ENCODE measurements around the gene TH. TPM values are rescaled to one million over a fixed set of nuclear protein-coding genes. Genes with fewer than 3 reads are reported as not detected.

Gene TH
- total and polyA plus RNA-seq, 2 of the 8 experiments (the other 6 are each of a cell fraction or from before 2014, with no cell fraction given) = 0.09 TPM; not detected in 1

DNA sequence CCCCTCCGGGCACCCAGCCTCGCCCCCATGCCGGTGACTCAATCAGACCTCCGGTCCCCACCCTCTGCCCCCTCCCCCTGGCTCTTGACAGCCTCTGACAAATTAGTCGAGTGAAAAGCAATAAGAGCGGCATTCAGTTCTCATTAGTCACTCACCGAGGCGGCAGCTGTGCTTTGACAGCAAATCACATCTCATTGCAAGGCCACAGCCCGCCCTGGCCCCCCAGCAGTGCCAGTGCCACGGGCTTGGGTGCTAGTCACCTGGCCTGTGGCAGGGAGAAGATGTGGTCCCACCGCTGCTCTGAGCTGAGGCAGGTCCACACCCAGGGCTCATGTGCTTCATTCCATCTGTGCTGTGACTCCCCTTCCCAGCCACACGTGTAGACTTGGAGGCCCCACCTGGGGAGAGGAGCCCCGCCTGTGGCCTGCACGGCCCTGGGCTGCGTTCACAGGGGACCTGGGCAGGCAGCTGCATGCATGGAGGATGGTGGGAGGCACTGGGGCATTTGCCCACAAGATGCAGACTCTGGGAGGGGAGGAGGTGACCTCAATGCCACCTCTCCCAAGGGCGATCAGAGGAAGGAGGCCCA is 7.4 kb upstream of the TH start:
- H3K4me1 ChIP-seq (replicated peaks in 1 of 4; ENCODE audit: control insufficient read depth in 3 of 4, insufficient read depth in 4 of 4, low read length in 3 of 4) = no peaks in the 10 kb centered on the region
- no peak overlapping the region for H3K23ac ChIP-seq (ENCODE audit: insufficient read length)
- H3K27ac ChIP-seq (ENCODE audit: low read depth, low read length) = no peak overlapping the region
- FAIRE-seq (no peak), DNase-seq (ENCODE audit: low read depth in 1 of 2, low spot score in 2 of 2) (no peak)
- ChIA-PET CTCF (ENCODE audit: partially characterized antibody) (interaction anchor here (0.6 to 3.6 kb wide), 8 partner anchors 15 to 130 kb away, joined by 3 to 15 read pairs (median 4); partner anchors contain the start of genes C11orf21 and TSPAN32), POLR2A (ENCODE audit: partially characterized antibody) (no interaction called here)
- H4K5ac ChIP-seq (ENCODE audit: insufficient read length, low read depth, low read length) = no peak overlapping the region
- H3K9me3 ChIP-seq (ENCODE audit: insufficient read depth in 2 of 2, low read depth in 1 of 2, low read length in 1 of 2) = no peaks in the 10 kb centered on the region
- H2AFZ ChIP-seq (ENCODE audit: low read length) = no peak overlapping the region
- no peak overlapping the region for H3K4me2 ChIP-seq (ENCODE audit: insufficient read depth in 1 of 2, low read depth in 2 of 2, low read length in 2 of 2)
- H3K56ac ChIP-seq (replicated peaks; ENCODE audit: insufficient read length, low read depth, low read length) = no peak overlapping the region
- peak overlapping the region; percentile 5; the same call in 1 of the 2 replicates for H4K8ac ChIP-seq (ENCODE audit: extremely low read depth, insufficient read depth, low read length)
- H2BK5ac ChIP-seq (ENCODE audit: low read depth, low read length) = no peak overlapping the region
- no peaks in the 10 kb centered on the region for H3K23me2 ChIP-seq (ENCODE audit: low read depth, low read length)
- H4K20me1 ChIP-seq (replicated peaks in 1 of 2; ENCODE audit: control insufficient read depth in 1 of 2, insufficient read depth in 2 of 2, low read length in 2 of 2) = peaks cover 0 to 6% of the 10 kb centered on the region in 2 experiments
- no peak overlapping the region for H2BK15ac ChIP-seq (ENCODE audit: low read length)
- H3K79me2 ChIP-seq (ENCODE audit: control insufficient read depth in 1 of 2, insufficient read depth in 2 of 2, low read length in 2 of 2) = no peaks in the 10 kb centered on the region
- no peak overlapping the region for H2BK20ac ChIP-seq (ENCODE audit: low read length)
- H3K36me3 ChIP-seq (ENCODE audit: control insufficient read depth in 2 of 4, insufficient read depth in 4 of 4, low read length in 3 of 4) = no peaks in the 10 kb centered on the region
- no peak overlapping the region for H3K14ac ChIP-seq (ENCODE audit: insufficient read length)
- H2AK5ac ChIP-seq (ENCODE audit: low read depth, low read length) = no peak overlapping the region
- no peak overlapping the region for H2BK12ac ChIP-seq (ENCODE audit: low read depth, low read length)
- no peak overlapping the region for H3K4me3 ChIP-seq (ENCODE audit: extremely low read depth in 1 of 4, insufficient read depth in 2 of 4, low read depth in 3 of 4, low read length in 4 of 4)
- no peak overlapping the region for H3K9ac ChIP-seq (replicated peaks in 1 of 4; ENCODE audit: extremely low read depth in 1 of 4, low read depth in 3 of 4, low read length in 3 of 4)
- WGBS, 2 experiments (ENCODE audit: extremely low coverage in 1 of 2, insufficient coverage in 1 of 2, insufficient read length in 1 of 2, insufficient replicate concordance in 2 of 2, low coverage in 1 of 2, low lambda C conversion rate in 2 of 2, missing lambda C conversion rate in 1 of 2) = 85% methylated on average over 15 of the region's 16 CpGs; no CpG with 5 or more reads in 1 of the 2 experiments
- H3K79me1 ChIP-seq (ENCODE audit: low read depth, low read length) = no peaks in the 10 kb centered on the region
- no peak overlapping the region for H4K91ac ChIP-seq (replicated peaks; ENCODE audit: insufficient read length, low read length)
- H3K27me3 ChIP-seq (replicated peaks in 1 of 4; ENCODE audit: control insufficient read depth in 3 of 4, extremely low read depth in 1 of 4, insufficient read depth in 3 of 4, low read length in 3 of 4) = no peaks in the 10 kb centered on the region
- H3K18ac ChIP-seq (ENCODE audit: extremely low read depth, low read length) = no peak overlapping the region
- no peak overlapping the region for H2BK120ac ChIP-seq (replicated peaks; ENCODE audit: low read depth, low read length)
- H3K4ac ChIP-seq (replicated peaks; ENCODE audit: insufficient read length, low read depth, low read length) = no peak overlapping the region
- TF ChIP-seq FOSL1 (IDR thresholded peaks at IDR 0.05; ENCODE audit: insufficient read depth, low read depth, low read length) (no peak), NANOG (IDR thresholded peaks at IDR 0.05; ENCODE audit: insufficient read depth, low read depth, low read length, poor library complexity, severe bottlenecking) (no peak), CHD1 (IDR thresholded peaks at IDR 0.05; ENCODE audit: low read depth, low read length) (no peak), CBX5 (IDR thresholded peaks at IDR 0.05; ENCODE audit: low read depth, low read length) (no peak), TAF7 (optimal IDR thresholded peaks at IDR 0.05; ENCODE audit: borderline replicate concordance, low read depth, low read length) (no peak), TEAD4 (IDR thresholded peaks at IDR 0.05; ENCODE audit: low read depth, low read length) (no peak), CEBPB (IDR thresholded peaks at IDR 0.05; ENCODE audit: low read depth, low read length) (no peak), RXRA (IDR thresholded peaks at IDR 0.05; ENCODE audit: insufficient read depth, low read depth, low read length) (no peak), MAFK (IDR thresholded peaks at IDR 0.05; ENCODE audit: low read depth, low read length) (no peak), JUN (IDR thresholded peaks at IDR 0.05; ENCODE audit: low read depth, low read length) (no peak), BRCA1 (IDR thresholded peaks at IDR 0.05; ENCODE audit: low read depth, low read length) (no peak)
- TF ChIP-seq, protein P1, sequence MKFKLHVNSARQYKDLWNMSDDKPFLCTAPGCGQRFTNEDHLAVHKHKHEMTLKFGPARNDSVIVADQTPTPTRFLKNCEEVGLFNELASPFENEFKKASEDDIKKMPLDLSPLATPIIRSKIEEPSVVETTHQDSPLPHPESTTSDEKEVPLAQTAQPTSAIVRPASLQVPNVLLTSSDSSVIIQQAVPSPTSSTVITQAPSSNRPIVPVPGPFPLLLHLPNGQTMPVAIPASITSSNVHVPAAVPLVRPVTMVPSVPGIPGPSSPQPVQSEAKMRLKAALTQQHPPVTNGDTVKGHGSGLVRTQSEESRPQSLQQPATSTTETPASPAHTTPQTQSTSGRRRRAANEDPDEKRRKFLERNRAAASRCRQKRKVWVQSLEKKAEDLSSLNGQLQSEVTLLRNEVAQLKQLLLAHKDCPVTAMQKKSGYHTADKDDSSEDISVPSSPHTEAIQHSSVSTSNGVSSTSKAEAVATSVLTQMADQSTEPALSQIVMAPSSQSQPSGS (IDR thresholded peaks at IDR 0.05; ENCODE audit: low read length) = no peak
